ENCODE data around the gene CES3. TPM values are rescaled to one million over a fixed set of nuclear protein-coding genes. Genes with fewer than 3 reads are reported as not detected.

CES3 gene
- total and polyA plus RNA-seq, 2 donors: 0.19 TPM; not detected in 1

DNA sequence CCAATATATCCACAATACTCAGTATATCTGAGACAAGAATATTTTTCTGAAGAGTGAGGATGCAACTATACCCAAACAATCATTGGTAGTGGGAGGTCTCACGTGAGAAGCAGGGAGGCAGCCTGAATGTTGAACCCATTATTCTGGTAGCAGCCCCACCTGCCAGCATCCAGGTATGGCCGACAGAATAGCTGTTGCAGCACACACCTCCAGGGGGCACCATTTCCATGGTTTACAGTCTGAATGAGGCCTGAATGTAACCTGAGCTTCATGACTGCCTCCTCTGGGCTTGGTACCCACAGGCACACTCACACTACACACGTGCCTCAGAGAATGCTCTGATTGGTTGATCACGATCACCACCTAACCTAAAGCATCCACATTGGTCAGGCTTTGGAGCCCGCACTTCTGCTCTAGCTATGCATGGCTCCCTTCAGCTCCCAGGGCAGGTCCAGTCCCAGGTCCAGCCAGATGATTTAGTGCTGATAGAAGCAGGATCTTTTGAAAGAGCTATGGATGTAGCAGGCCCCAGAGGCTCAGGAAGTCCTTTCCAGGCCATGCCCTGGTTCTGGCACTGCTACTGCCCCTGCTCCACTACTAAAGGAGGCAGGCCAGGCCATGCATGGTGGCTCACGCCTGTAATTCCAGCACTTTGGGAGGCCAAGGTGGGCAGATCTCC lies 56.9 kb downstream of the CES3 start:
- Histone ChIP-seq H3K4me3 (ENCODE audit: low read depth, low read length) (no peak overlapping the region), H3K27ac (ENCODE audit: low read depth) (no peak overlapping the region), H3K4me1 (ENCODE audit: insufficient read depth) (no peaks in the 10 kb centered on the region), H3K36me3 (ENCODE audit: insufficient read depth) (no peaks in the 10 kb centered on the region)
- DNase-seq (ENCODE audit: extremely low spot score): no peak
- 38% methylated on average over 6 of the region's 6 CpGs for WGBS

DNA sequence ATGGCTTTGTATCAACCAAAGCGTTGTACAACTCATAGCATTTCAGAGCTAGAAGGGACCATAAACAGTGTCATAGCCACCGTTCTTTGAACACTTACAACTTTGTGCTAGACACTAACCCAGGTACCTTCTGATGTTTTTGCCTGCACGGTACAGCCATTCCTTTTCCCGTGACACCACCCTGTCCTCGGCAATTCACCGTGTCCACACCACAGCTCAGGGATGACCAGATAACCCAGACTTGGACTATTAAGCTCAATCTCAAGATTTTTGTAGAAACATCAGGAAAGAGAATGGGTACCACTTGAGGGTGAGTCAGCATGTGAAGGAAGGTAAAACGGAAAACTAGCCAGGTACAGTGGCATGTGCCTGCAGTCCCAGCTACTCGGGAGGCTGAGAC lies 58.1 kb downstream of the CES3 start:
- H3K4me1 ChIP-seq (ENCODE audit: insufficient read depth): no peaks in the 10 kb centered on the region
- no peak overlapping the region for H3K27ac ChIP-seq (ENCODE audit: low read depth)
- 88% methylated on average over 8 of the region's 8 CpGs for WGBS
- no peaks in the 10 kb centered on the region for H3K36me3 ChIP-seq (ENCODE audit: insufficient read depth)
- no peak overlapping the region for H3K4me3 ChIP-seq (ENCODE audit: low read depth, low read length)
- DNase-seq (ENCODE audit: extremely low spot score): no peak

DNA sequence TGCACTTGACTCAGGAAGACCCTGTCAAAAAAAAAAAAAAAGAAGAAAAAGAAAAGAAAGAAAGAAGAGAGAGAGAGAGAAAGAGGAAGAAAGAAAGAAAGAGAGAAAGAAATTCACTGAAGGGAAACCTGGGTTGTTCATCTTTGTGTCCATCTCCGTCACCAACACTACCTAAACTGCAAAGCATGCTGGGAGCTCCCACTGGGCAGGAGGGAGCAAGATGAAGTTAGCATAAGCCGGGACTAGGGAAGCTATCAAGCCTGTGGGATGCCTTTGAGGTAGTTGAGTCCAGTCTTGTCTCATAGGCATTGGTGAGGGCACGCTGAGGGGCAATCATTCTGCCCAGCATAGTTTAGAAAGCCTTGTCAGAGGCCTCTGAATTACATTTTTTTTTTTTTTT lies 60.3 kb downstream of the CES3 start:
- Histone ChIP-seq H3K36me3 (ENCODE audit: insufficient read depth) (no peaks in the 10 kb centered on the region), H3K4me1 (ENCODE audit: insufficient read depth) (no peaks in the 10 kb centered on the region), H3K4me3 (ENCODE audit: low read depth, low read length) (no peak overlapping the region), H3K27ac (ENCODE audit: low read depth) (no peak overlapping the region)
- DNase-seq (ENCODE audit: extremely low spot score): no peak
- WGBS: 82% methylated on average over 3 of the region's 3 CpGs

DNA sequence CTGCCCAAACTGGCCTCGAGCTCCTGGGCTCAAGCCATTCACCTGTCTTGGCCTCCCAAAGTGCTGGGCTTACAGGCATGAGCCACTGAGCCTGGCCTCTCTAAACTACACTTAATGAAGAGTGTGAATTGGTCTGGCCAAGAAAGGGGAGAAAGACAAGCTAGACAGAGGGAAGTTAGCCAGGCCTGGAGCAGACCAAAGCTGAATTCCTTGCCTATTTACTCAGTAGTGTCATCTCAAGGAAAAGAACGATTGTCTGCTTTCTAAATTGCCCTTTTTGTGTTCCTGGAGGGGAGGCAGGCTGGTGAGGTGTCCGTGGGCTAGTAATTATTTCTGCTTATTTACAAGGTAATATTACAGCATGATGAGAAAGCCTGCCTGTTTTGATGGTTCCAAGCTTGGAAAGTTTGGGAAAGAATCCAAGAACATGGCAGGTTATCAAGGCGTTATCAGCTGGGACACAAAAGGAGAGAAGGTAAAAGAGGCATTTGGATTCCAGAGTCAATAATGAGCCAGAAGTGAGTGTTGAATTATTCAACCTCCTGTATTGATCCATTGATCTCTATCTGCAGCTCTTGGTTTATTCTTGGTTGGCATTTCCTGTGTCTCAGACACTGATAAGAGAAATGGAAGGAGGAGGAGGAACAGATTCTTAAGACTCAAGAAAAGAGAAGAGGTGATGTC lies 61.6 kb downstream of the CES3 start:
- Histone ChIP-seq H3K4me1 (ENCODE audit: insufficient read depth) (no peaks in the 10 kb centered on the region), H3K27ac (ENCODE audit: low read depth) (no peak overlapping the region), H3K36me3 (ENCODE audit: insufficient read depth) (no peaks in the 10 kb centered on the region), H3K4me3 (ENCODE audit: low read depth, low read length) (no peak overlapping the region)
- 62% methylated on average over 4 of the region's 4 CpGs for WGBS
- DNase-seq (ENCODE audit: extremely low spot score): no peak

DNA sequence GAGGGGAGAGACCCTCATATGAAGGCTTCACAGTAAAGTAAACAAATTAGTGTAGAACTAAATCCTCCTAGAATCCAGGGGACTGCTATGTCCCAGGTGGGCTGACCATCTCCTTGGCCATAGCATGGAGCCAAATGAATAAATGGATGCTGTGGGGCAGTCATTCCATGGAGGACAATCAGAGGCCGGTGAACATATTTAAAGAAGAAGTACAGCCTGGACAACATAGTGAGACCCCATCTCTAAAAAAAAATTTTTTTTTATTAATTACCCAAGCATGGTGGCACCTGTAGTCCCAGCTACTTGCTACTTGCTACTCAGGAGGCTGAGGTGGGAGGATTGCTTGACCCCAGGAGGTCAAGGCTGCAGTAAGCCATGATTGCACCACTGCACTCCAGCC lies 62.6 kb downstream of the CES3 start:
- Histone ChIP-seq H3K27ac (ENCODE audit: low read depth) (no peak overlapping the region), H3K4me1 (ENCODE audit: insufficient read depth) (no peaks in the 10 kb centered on the region), H3K4me3 (ENCODE audit: low read depth, low read length) (no peak overlapping the region), H3K36me3 (ENCODE audit: insufficient read depth) (no peaks in the 10 kb centered on the region)
- no peak for DNase-seq (ENCODE audit: extremely low spot score)
- 94% methylated on average over 1 of the region's 1 CpG for WGBS

Small RNA genes lying within 50 kb of the gene (small RNA-seq; reads per million reads assigned to genes)
- gene RN7SL543P: not detected

Other genes starting within 250 kb of the CES3 start
- 153 TPM for gene DYNC1LI2, start 209.7 kb upstream of the CES3 start, total RNA-seq
- gene DYNC1LI2, start 209.7 kb upstream of the CES3 start, polyA plus RNA-seq: 74.6 TPM
- gene TERB1, start 159.7 kb upstream of the CES3 start, total RNA-seq: not detected
- not detected for gene TERB1, start 159.7 kb upstream of the CES3 start, polyA plus RNA-seq
- gene NAE1, start 130.3 kb upstream of the CES3 start, total RNA-seq: 74.4 TPM
- 36.2 TPM for gene NAE1, start 130.3 kb upstream of the CES3 start, polyA plus RNA-seq
- gene CA7, start 116.9 kb upstream of the CES3 start, total RNA-seq: not detected
- not detected for gene CA7, start 116.9 kb upstream of the CES3 start, polyA plus RNA-seq
- 5.6 TPM for gene PDP2, start 80.8 kb upstream of the CES3 start, total RNA-seq
- gene PDP2, start 80.8 kb upstream of the CES3 start, polyA plus RNA-seq: 5.0 TPM
- not detected for gene CDH16, start 42.4 kb upstream of the CES3 start, total RNA-seq
- not detected for gene CDH16, start 42.4 kb upstream of the CES3 start, polyA plus RNA-seq
- 7.0 TPM for gene RRAD, start 35.7 kb upstream of the CES3 start, total RNA-seq
- 26.1 TPM for gene RRAD, start 35.7 kb upstream of the CES3 start, polyA plus RNA-seq
- gene CIAO2B, start 26.9 kb upstream of the CES3 start, total RNA-seq: 52.0 TPM
- 174 TPM for gene CIAO2B, start 26.9 kb upstream of the CES3 start, polyA plus RNA-seq
- gene CES2, start 25.8 kb upstream of the CES3 start, total RNA-seq: 12.9 TPM
- 32.5 TPM for gene CES2, start 25.8 kb upstream of the CES3 start, polyA plus RNA-seq
- 4.9 TPM for gene CES4A, start 27.3 kb downstream of the CES3 start, total RNA-seq
- gene CES4A, start 27.3 kb downstream of the CES3 start, polyA plus RNA-seq: 4.0 TPM
- 62.5 TPM for gene CBFB, start 67.9 kb downstream of the CES3 start, total RNA-seq
- 19.3 TPM for gene CBFB, start 67.9 kb downstream of the CES3 start, polyA plus RNA-seq
- gene PHAF1, start 148.7 kb downstream of the CES3 start, total RNA-seq: 22.8 TPM
- 11.0 TPM for gene PHAF1, start 148.7 kb downstream of the CES3 start, polyA plus RNA-seq
- gene B3GNT9, start 189.7 kb downstream of the CES3 start, total RNA-seq: 22.4 TPM
- gene B3GNT9, start 189.7 kb downstream of the CES3 start, polyA plus RNA-seq: 26.4 TPM
- gene TRADD, start 198.6 kb downstream of the CES3 start, total RNA-seq: 7.3 TPM
- 38.1 TPM for gene TRADD, start 198.6 kb downstream of the CES3 start, polyA plus RNA-seq
- gene FBXL8, start 198.7 kb downstream of the CES3 start, total RNA-seq: 4.7 TPM
- gene FBXL8, start 198.7 kb downstream of the CES3 start, polyA plus RNA-seq: 20.4 TPM
- 4.5 TPM for gene HSF4, start 203.5 kb downstream of the CES3 start, total RNA-seq
- gene HSF4, start 203.5 kb downstream of the CES3 start, polyA plus RNA-seq: 75.2 TPM
- gene NOL3, start 209.3 kb downstream of the CES3 start, total RNA-seq: 5.3 TPM
- gene NOL3, start 209.3 kb downstream of the CES3 start, polyA plus RNA-seq: 66.6 TPM
- 11.4 TPM for gene MATCAP1, start 222.7 kb downstream of the CES3 start, total RNA-seq
- 20.9 TPM for gene MATCAP1, start 222.7 kb downstream of the CES3 start, polyA plus RNA-seq
- 3.4 TPM for gene EXOC3L1, start 228.9 kb downstream of the CES3 start, total RNA-seq
- 3.7 TPM for gene EXOC3L1, start 228.9 kb downstream of the CES3 start, polyA plus RNA-seq
- 28.0 TPM for gene E2F4, start 230.9 kb downstream of the CES3 start, total RNA-seq
- gene E2F4, start 230.9 kb downstream of the CES3 start, polyA plus RNA-seq: 65.0 TPM
- gene ELMO3, start 237.9 kb downstream of the CES3 start, total RNA-seq: 2.7 TPM
- gene ELMO3, start 237.9 kb downstream of the CES3 start, polyA plus RNA-seq: 6.4 TPM